GM21529 (cell line): Measurements from ENCODE around the gene KRT36.

Source experiments
- ATAC-seq: cut with Tn5 transposase; IDR thresholded peaks from one replicate; pipeline ENCODE4 v1.9.1; 2021; ENCODE audit not compliant: unreplicated experiment

The KRT36 gene

GRCh38 chr17:41522301-41523224, 32.9 kb upstream of the KRT36 start:
- ATAC-seq, result no peak

DNA sequence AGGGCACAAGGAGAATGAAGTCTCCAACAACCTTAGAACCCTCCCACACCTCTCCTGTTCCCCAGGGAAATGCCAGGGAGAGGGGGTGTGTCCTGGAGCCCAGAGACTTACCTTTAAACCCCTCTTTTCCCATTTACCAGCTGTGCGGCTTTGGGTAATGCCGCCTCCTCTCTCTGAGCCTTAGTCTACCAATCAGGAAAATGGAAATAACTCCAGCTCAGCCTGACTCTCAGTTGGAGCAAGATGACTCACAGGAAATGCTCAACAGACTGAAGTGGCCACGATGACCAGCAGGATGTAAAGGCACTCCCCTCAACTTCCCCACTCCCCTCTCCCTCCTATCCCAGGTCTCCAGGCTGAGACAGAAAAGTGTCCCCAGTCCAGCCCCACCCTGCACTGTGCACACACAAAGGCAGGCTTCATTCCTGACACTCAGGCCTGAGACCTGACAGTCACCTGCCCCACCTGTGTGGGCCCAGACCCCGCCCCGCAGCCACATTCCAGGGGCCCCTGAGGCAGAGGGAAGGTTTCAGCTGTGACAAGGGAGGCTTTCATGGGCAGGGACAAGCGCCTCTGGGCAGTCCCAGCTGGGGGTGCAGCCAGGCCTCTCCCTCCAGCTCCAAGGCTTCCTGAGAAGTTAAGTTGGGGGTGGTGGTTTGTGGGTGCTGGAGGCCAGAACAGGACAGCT, 32.0 kb upstream of the KRT36 start:
- ATAC-seq, result no peak

DNA sequence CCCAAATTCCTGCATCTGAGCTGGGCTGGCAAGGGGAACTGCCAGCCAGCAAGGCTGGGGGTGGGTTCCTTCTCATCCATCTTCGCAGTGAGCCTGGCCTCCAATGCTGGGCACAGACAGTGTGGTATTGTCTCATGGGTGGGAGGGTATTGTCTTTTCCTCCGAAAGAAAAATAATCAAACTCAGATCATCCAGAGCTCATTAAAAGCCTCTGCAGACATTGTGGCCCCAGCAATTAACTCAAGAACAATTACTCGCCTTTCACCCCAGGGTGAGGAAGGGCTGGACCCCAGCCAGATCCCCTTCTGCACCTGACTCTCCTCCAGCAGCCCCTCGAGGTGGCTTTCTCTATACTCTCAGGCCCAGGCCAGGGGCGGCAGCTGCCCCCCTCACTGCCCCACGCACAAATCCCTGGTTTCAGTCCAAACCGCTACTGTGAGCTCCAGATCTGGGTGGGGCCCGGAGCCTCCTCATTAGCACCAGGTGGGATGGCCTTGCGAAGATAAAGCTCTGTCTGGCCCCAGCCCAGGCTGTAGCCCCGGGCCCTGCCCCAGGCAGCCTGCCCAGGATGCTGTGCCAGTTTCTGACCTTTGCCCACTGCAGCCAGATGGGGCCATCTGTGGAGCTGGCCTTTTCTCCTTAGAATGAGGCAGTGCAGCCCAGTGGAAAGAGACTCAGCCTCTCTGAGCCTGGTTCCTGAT, 31.3 kb upstream of the KRT36 start:
- no peak for ATAC-seq

DNA sequence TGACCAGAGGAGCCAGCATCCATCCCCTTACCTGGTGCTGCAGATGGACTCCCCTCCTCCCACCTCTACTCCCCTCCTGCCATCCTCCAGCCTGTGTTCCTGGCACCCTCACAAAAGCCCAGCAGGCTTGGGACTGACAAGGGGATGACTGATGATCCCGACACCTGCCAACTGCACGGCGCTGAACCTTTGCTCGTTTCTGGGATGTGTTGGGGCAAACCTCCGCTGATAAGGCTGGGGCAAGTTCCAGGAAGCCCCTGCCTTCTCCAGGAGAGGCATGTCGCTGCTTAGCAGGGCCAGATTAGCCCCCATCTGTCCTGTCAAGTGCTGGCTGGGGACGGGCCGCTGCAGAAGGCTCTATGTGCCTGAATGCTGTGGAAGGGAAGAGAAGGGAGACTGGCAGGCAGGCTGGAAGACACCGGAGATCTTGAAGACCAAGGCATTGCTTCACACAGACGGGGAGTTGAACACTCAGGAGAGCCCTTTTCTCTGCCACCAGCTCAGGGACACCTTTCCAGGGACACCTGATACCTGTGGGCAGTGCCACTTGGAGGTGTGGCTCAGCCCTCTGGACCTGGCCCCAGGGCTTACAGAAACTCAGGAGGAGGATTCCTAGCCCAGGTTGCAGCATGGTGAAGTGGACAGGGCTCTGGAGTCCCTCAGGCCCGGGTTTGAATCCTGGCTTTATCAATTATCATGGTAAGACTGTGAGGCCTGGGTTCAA, 30.0 kb upstream of the KRT36 start:
- ATAC-seq, result no peak

DNA sequence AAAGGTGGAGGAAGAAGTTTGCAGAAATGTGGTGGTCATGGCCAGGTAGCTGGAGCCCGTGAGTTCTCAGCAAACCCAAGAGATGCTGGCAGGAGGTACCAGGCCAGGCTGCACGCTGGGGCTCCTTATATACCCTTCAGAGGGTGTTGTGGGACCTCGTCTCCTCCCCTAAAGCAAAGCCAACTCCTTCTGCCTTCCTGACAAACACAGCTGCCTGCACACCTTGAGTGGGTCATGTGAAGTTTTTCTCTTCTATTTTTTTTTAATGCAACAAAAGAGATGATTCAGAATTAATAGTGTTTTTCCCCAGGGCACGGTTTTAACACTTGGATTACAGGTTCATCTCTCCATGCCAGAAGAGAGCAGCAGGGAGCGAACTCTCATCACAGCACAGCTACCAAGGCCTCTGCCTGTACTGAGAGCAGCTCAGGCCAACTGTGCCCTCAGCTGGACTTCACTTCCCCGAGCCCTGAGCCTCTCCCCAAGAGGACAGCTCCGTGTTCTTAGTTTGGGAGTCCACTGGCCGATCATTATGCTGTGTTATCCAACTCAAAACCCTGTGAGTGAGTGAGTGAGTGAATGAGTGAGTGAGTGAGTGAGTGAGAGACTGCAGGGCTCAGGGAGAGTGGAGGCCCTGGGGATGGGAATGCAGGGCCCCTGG, 29.2 kb upstream of the KRT36 start, which contains the start of gene KRT15:
Gene KRT15, minus strand, starts transcription at position 102 of the 661 bp plus-strand sequence. Its CDS starts 63 bp downstream, at position 39.
- no peak for ATAC-seq

DNA sequence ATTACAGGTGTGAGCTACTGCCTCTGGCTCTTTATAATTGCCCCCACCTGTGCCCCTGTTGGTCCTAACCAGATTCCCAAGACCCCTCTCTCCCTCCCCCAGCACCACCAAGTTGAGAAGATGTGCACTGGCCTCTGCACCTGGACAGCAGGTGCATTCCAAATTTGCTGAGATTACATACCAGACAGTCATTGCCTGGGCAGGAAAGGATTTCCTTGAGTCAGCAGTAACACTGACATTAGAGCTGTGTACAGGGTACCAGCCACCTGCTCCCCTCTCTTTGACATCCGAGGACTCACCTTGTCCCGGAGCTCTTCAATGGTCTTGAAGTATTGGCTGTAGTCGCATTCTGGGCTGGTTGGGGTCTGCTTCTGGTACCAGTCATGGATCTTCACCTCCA, 28.3 kb upstream of the KRT36 start:
- no peak for ATAC-seq

GRCh38 chr17:41516830-41517283, 27.1 kb upstream of the KRT36 start:
- no peak for ATAC-seq

GRCh38 chr17:41516147-41516829, 26.6 kb upstream of the KRT36 start:
- ATAC-seq, result no peak

DNA sequence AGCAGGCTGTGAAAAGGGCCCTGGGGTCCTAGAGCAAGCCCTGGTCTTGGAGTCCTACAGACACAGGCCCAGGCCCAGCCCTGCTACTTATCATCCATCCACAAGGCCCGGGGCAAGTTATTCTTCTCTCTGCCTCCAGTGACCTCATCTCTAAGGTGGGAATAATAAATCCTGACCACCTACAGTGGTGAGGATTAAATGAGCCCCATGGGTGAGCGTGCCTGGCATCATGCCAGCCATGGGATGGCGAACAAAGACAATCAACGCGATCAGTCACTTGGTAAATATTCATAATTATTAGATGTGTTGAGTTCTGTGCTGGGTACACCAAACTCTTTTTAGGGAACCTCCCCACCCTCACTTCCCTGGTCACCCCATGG, 23.4 kb upstream of the KRT36 start:
- ATAC-seq, result no peak

DNA sequence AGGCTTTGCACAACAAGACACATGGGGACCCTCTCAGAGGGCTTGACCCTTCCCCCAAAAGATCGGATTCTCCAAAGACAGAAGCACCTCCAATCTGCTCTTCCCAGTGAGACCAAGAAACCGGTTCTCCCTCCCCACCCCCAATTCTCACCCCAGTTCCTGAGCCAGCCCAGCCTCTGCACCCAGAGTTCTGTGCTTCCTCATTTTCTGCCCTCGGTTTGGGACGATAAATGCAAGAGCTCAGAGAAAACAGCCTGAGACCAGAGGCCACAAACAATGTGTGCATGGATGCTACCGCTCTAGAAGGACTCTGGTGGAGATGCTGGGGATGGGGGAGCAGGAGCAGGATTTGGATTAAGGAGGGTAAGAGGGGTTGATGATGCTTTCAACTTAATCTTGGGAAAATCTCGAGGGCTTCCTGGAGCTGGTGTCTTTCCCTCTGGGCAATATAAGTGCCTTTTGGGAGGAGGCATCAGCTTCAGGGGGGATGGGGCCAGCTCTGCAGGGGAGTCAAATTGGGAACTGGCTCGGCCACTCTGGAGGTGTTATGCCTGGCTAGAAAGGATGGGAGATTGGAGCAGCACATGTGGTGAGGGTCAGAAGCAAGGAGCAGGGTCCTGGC, 22.9 kb upstream of the KRT36 start:
- ATAC-seq, result no peak

DNA sequence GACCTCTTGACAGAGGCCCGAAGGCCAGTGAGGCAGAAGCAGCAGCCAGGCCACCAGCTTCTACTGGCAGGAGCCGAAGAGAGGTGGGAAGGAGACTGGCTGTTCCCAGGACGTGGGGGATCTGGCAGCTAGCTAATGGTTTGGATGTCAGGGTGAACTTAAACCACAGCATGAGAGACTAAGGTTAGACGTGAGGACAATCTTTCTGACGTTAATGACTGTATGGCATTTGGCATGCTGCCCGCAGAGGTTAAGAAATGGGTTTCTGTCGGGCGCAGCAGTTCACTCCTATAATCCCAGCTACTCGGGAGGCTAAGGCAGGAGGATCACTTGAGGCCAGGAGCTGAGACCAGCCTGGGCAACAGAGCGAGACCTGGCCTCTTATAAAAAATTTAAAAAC, 22.0 kb upstream of the KRT36 start:
- ATAC-seq, result no peak

DNA sequence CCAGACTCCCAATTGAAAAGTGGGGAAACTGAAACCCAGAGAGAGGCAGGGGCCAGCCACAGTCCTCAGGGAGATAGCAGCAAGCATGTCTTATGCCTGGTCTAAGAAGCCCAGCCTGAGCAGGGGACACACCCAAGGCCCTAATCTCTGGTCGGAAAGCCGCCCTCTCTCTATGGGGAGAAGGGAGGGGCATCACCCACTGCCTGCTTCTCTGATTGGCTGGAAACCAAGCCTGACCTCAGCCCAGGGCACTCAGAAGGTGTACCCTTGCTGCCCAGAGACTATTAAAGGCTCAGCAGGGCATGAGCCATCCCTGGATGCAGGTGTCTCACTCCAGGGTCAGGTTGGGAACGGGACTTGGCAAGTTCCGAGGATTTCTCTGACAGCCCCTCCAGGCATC, 21.4 kb upstream of the KRT36 start:
- no peak for ATAC-seq

GRCh38 chr17:41510251-41511065, 20.7 kb upstream of the KRT36 start:
- no peak for ATAC-seq

DNA sequence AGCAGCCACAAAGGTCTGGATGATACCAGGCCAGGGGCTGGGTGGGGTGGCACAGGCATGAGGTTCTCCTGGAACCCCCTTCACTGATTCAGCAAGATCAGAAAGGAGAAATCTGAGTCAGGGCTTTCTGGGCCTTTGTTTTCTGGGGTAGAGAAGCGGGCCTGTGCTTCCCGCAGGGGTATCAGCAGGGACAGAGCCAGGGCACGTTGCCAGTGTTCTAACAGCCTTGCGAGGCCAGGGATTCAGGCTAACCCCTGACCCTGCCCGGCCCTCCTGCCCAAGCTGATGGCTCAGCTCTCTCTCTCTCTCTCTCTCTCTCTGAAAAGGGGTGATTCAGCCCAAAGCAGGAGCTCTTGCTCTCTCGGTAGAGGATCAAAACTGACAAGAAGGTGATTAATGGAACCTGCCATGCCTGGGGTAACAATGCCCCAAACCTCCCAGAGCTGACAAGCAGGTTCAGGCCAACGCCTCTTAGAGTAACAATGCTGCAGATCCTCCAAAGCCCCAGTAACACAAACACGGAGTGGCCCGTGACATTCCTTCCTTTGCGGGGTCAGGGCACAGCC, 17.7 kb upstream of the KRT36 start:
- ATAC-seq, result no peak

- no peak for ATAC-seq
Measured at GRCh38 chr17:41505809-41506767, 16.4 kb upstream of the KRT36 start.

GRCh38 chr17:41505007-41505808, 15.5 kb upstream of the KRT36 start, which contains the start of gene KRT13:
TSS of gene KRT13 (minus strand) at chr17:41505612. CDS start at chr17:41505550, 62 bp downstream.
- no peak for ATAC-seq
